H1 (cell line): Measurements from ENCODE around the gene COMMD1. TPM values are rescaled to one million over a fixed set of nuclear protein-coding genes. Genes with fewer than 3 reads are reported as not detected.
A peak's percentile ranks its signal among the peaks of the same experiment; 100 is the strongest.

Experiments
- CTCF ChIA-PET: fragments of 300-600 bp; sonication (Branson Sonifier 250); formaldehyde crosslinking; loops from one replicate; lab custom pipeline; 2021; ENCODE audit not compliant: partially characterized antibody; lab: Charles Lee
- POLR2A ChIA-PET: fragments of 300-600 bp; sonication (Branson Sonifier 250); formaldehyde crosslinking; loops from one replicate; lab custom pipeline; 2021; ENCODE audit warnings: inconsistent platforms; ENCODE audit not compliant: partially characterized antibody; lab: Charles Lee
- DNase-seq, 2 experiments: peaks; one replicate each; pipeline versions ENCODE4 v3.0.0 to v3.0.0-alpha.2; 2010 to 2022; ENCODE audit warnings: low spot score in 2 of 2, low read depth in 1 of 2, mixed read lengths in 1 of 2
- FAIRE-seq: peaks from 2 replicates; lab custom pipeline; 2011; peaks lifted over from hg19 to GRCh38; lab: Jason Lieb, UNC
- H2AFZ ChIP-seq: 2 replicates; pipeline ENCODE4 v1.8.1; 2012; ENCODE audit warnings: low read length, inconsistent platforms
- H2AK5ac ChIP-seq: 2 replicates; pipeline ENCODE4 v1.6.1; 2013; ENCODE audit warnings: low read depth, low read length
- H2BK120ac ChIP-seq: replicated peaks from 2 replicates; pipeline ENCODE3; 2013; ENCODE audit warnings: low read depth, low read length, inconsistent platforms
- H2BK12ac ChIP-seq: 2 replicates; pipeline ENCODE4 v1.6.1; 2013; ENCODE audit warnings: low read depth, low read length
- H2BK15ac ChIP-seq: 2 replicates; pipeline ENCODE4 v1.6.1; 2013; ENCODE audit warnings: low read length
- H2BK20ac ChIP-seq: 2 replicates; pipeline ENCODE4 v1.6.1; 2013; ENCODE audit warnings: low read length
- H2BK5ac ChIP-seq: 2 replicates; pipeline ENCODE4 v1.6.1; 2013; ENCODE audit warnings: low read depth, low read length
- H3K14ac ChIP-seq: 2 replicates; pipeline ENCODE4 v1.6.1; 2013; ENCODE audit warnings: inconsistent platforms; ENCODE audit not compliant: insufficient read length
- H3K18ac ChIP-seq: 2 replicates; pipeline ENCODE4 v1.6.1; 2013; ENCODE audit warnings: low read length; ENCODE audit errors: extremely low read depth
- H3K23ac ChIP-seq: 2 replicates; pipeline ENCODE4 v1.6.1; 2013; ENCODE audit warnings: inconsistent platforms; ENCODE audit not compliant: insufficient read length
- H3K23me2 ChIP-seq: 2 replicates; pipeline ENCODE4 v1.6.1; 2013; ENCODE audit warnings: low read depth, low read length
- H3K27ac ChIP-seq: 2 replicates; pipeline ENCODE4 v1.6.1; 2011; ENCODE audit warnings: low read depth, low read length, inconsistent platforms
- H3K27me3 ChIP-seq, 4 experiments: replicated peaks in 1 of 4; 1 replicate in 1 of 4; 2 replicates in 3 of 4; pipeline versions ENCODE4 v1.6.1 to v1.8.1; 2011 to 2013; ENCODE audit warnings: low read length in 3 of 4, mild to moderate bottlenecking in 3 of 4, inconsistent platforms in 2 of 4, mixed read lengths in 2 of 4, moderate library complexity in 1 of 4; ENCODE audit not compliant: control insufficient read depth in 3 of 4, insufficient read depth in 3 of 4; ENCODE audit errors: extremely low read depth in 1 of 4
- H3K36me3 ChIP-seq, 4 experiments: 2 replicates each; pipeline versions ENCODE4 v1.6.1 to v1.8.1; 2011 to 2013; ENCODE audit warnings: mild to moderate bottlenecking in 4 of 4, low read length in 3 of 4, moderate library complexity in 2 of 4, control low read depth in 1 of 4, inconsistent platforms in 1 of 4; ENCODE audit not compliant: insufficient read depth in 4 of 4, control insufficient read depth in 2 of 4
- H3K4ac ChIP-seq: replicated peaks from 2 replicates; pipeline ENCODE3; 2013; ENCODE audit warnings: low read length, low read depth, mixed read lengths, inconsistent platforms; ENCODE audit not compliant: insufficient read length
- H3K4me1 ChIP-seq, 4 experiments: replicated peaks in 1 of 4; 1 replicate in 1 of 4; 2 replicates in 3 of 4; pipeline versions ENCODE4 v1.6.1 to v1.8.1; 2011 to 2013; ENCODE audit warnings: low read length in 3 of 4, inconsistent platforms in 2 of 4, mixed read lengths in 1 of 4; ENCODE audit not compliant: insufficient read depth in 4 of 4, control insufficient read depth in 3 of 4
- H3K4me2 ChIP-seq, 2 experiments: 2 replicates each; pipeline versions ENCODE4 v1.6.1 to v1.8.1; 2011 to 2013; ENCODE audit warnings: low read depth in 2 of 2, low read length in 2 of 2, control low read depth in 1 of 2, inconsistent platforms in 1 of 2, mild to moderate bottlenecking in 1 of 2; ENCODE audit not compliant: insufficient read depth in 1 of 2
- H3K4me3 ChIP-seq, 4 experiments: fragments of 200-600, 300-600 bp in 1 of 4; sonication (generic), shearing (Covaris generic), sonication (Bioruptor Twin) in 1 of 4; 2 replicates each; pipeline versions ENCODE4 v1.5.1 to v1.8.1; 2011 to 2016; ENCODE audit warnings: low read length in 4 of 4, low read depth in 3 of 4, control low read depth in 2 of 4, inconsistent platforms in 2 of 4, mild to moderate bottlenecking in 2 of 4, mixed read lengths in 1 of 4, moderate library complexity in 1 of 4; ENCODE audit not compliant: insufficient read depth in 2 of 4; ENCODE audit errors: extremely low read depth in 1 of 4
- H3K56ac ChIP-seq: replicated peaks from 2 replicates; pipeline ENCODE3; 2013; ENCODE audit warnings: low read depth, mild to moderate bottlenecking, mixed read lengths, low read length, inconsistent platforms; ENCODE audit not compliant: insufficient read length
- H3K79me1 ChIP-seq: 2 replicates; pipeline ENCODE4 v1.6.1; 2013; ENCODE audit warnings: low read depth, low read length, control low read depth
- H3K79me2 ChIP-seq, 2 experiments: 2 replicates each; pipeline versions ENCODE4 v1.6.1 to v1.8.1; 2012 to 2013; ENCODE audit warnings: low read length in 2 of 2, mild to moderate bottlenecking in 2 of 2, inconsistent platforms in 1 of 2; ENCODE audit not compliant: insufficient read depth in 2 of 2, control insufficient read depth in 1 of 2
- H3K9ac ChIP-seq, 4 experiments: replicated peaks in 1 of 4; 1 replicate in 1 of 4; 2 replicates in 3 of 4; pipeline versions ENCODE4 v1.6.1 to v1.8.1; 2011 to 2013; ENCODE audit warnings: low read depth in 3 of 4, low read length in 3 of 4, control low read depth in 2 of 4, mild to moderate bottlenecking in 2 of 4, moderate library complexity in 2 of 4, inconsistent platforms in 1 of 4; ENCODE audit errors: extremely low read depth in 1 of 4
- H3K9me3 ChIP-seq, 2 experiments: 2 replicates each; pipeline versions ENCODE4 v1.6.1 to v1.8.1; 2012 to 2013; ENCODE audit warnings: mild to moderate bottlenecking in 2 of 2, moderate library complexity in 2 of 2, control low read depth in 1 of 2, inconsistent platforms in 1 of 2, low read depth in 1 of 2, low read length in 1 of 2, mixed read lengths in 1 of 2; ENCODE audit not compliant: insufficient read depth in 2 of 2
- H4K20me1 ChIP-seq, 2 experiments: replicated peaks in 1 of 2; 2 replicates each; pipeline versions ENCODE3 to v1.8.1; 2011 to 2013; ENCODE audit warnings: inconsistent platforms in 2 of 2, low read length in 2 of 2, mild to moderate bottlenecking in 1 of 2; ENCODE audit not compliant: insufficient read depth in 2 of 2, control insufficient read depth in 1 of 2
- H4K5ac ChIP-seq: 2 replicates; pipeline ENCODE4 v1.6.1; 2013; ENCODE audit warnings: low read length, low read depth, mixed read lengths, inconsistent platforms; ENCODE audit not compliant: insufficient read length
- H4K8ac ChIP-seq: 2 replicates; pipeline ENCODE4 v1.8.0; 2013; ENCODE audit warnings: mild to moderate bottlenecking, moderate library complexity, low read length, inconsistent platforms; ENCODE audit not compliant: insufficient read depth; ENCODE audit errors: extremely low read depth
- H4K91ac ChIP-seq: replicated peaks from 2 replicates; pipeline ENCODE3; 2013; ENCODE audit warnings: low read length, mixed read lengths, inconsistent platforms; ENCODE audit not compliant: insufficient read length
- CHD2 ChIP-seq: IDR thresholded peaks from 2 replicates; pipeline ENCODE4 v1.6.1; 2012; ENCODE audit warnings: low read length, improper control_type of control experiment
- WGBS, 2 experiments: shearing (Covaris generic) in 1 of 2; methylation state at CpG; one replicate each; pipeline versions ENCODE4 v1.1.6 to v1.1.7; 2013 to 2015; ENCODE audit warnings: low lambda C conversion rate in 2 of 2, mixed read lengths in 2 of 2, inconsistent platforms in 1 of 2, low coverage in 1 of 2, missing lambda C conversion rate in 1 of 2; ENCODE audit not compliant: insufficient replicate concordance in 2 of 2, insufficient coverage in 1 of 2, insufficient read length in 1 of 2; ENCODE audit errors: extremely low coverage in 1 of 2, missing lambda C conversion rate in 1 of 2; 5-methylcytosine and 5-hydroxymethylcytosine counted together
- polyA plus RNA-seq, 7 experiments: library from polyadenylated mRNA; depleted of rRNA in 3 of 7; stranded (reverse) in 5 of 7; unstranded in 2 of 7; fragments of >200 nt in 5 of 7; fragments of 200-250 nt in 2 of 7; gene quantifications; 1 replicate in 5 of 7; 2 replicates in 1 of 7; 4 replicates in 1 of 7; pipeline versions ENCODE4 v1.2.1 to v1.2.3, GENCODE V29; 2011 to 2013; ENCODE audit warnings: missing spikeins in 2 of 7, mixed read lengths in 2 of 7
- total RNA-seq: library from RNA; stranded (reverse); fragmentation: NEBNext Ultra II Directional; extraction: Animal tissue kit (Norgen Biotek cat#: 25700); gene quantifications from 2 replicates; pipeline ENCODE4 v1.2.1, GENCODE V29; 2021

COMMD1 gene
- total and polyA plus RNA-seq, 2 of the 8 experiments (the other 6 are each of a cell fraction or from before 2014, with no cell fraction given), result 23.5 to 28.3 TPM

GRCh38 chr2:61938511-61938910 is 33.0 kb downstream of the COMMD1 start:
- ChIA-PET CTCF (interaction anchor here (0.6 kb wide), 1 partner anchor 1618 kb away, joined by 3 read pairs; no protein-coding TSS in a partner anchor), POLR2A (interaction anchor here (0.8 to 1.4 kb wide), 3 partner anchors 11 to 55 kb away, joined by 3 read pairs; no protein-coding TSS in a partner anchor)
- H3K36me3 ChIP-seq, result no peaks in the 10 kb centered on the region; a peak in 2 of 8 replicates
- H3K9ac ChIP-seq, result no peak overlapping the region
- H4K20me1 ChIP-seq, result no peaks in the 10 kb centered on the region
- 83% methylated on average over 3 of the region's 3 CpGs; no CpG with 5 or more reads in 1 of the 2 experiments for WGBS, 2 experiments
- H3K79me2 ChIP-seq, result no peaks in the 10 kb centered on the region
- no peak overlapping the region for H4K5ac ChIP-seq
- H3K79me1 ChIP-seq, result no peaks in the 10 kb centered on the region
- H3K27me3 ChIP-seq, result no peaks in the 10 kb centered on the region
- H3K14ac ChIP-seq, result no peak overlapping the region
- no peak overlapping the region for H2BK120ac ChIP-seq
- peak overlapping the region; percentile 65 for H4K91ac ChIP-seq
- H3K56ac ChIP-seq, result no peak overlapping the region
- H3K4me3 ChIP-seq, result no peak overlapping the region
- no peak for DNase-seq
- no peak overlapping the region for H3K23ac ChIP-seq
- no peak for FAIRE-seq
- H2AFZ ChIP-seq, result no peak overlapping the region
- H3K18ac ChIP-seq, result no peak overlapping the region; the same call in 1 of the 2 replicates
- no peak overlapping the region for H3K27ac ChIP-seq
- H2BK5ac ChIP-seq, result no peak overlapping the region
- no peaks in the 10 kb centered on the region for H3K4me1 ChIP-seq
- H3K4me2 ChIP-seq, result no peak overlapping the region
- H3K23me2 ChIP-seq, result no peaks in the 10 kb centered on the region
- H3K4ac ChIP-seq, result no peak overlapping the region
- H2BK20ac ChIP-seq, result no peak overlapping the region
- no peak overlapping the region for H2BK15ac ChIP-seq
- H4K8ac ChIP-seq, result no peak overlapping the region
- H2BK12ac ChIP-seq, result no peak overlapping the region
- H2AK5ac ChIP-seq, result no peak overlapping the region
- TF ChIP-seq CHD2, result no peak
- no peaks in the 10 kb centered on the region for H3K9me3 ChIP-seq
